GM23248 (cell line): ENCODE data around the gene NT5DC1.

Experiments
- EZH2 ChIP-seq: fragments of 200-600 bp; sonication (generic); IDR thresholded peaks from 2 replicates; pipeline ENCODE4 v1.6.1; 2018; ENCODE audit warnings: antibody characterized with exemption, mild to moderate bottlenecking; ENCODE audit not compliant: insufficient read depth, poor library complexity, severe bottlenecking
- EZH2phosphoT487 ChIP-seq: fragments of 200-600 bp; sonication (generic); IDR thresholded peaks from 2 replicates; pipeline ENCODE4 v1.6.1; 2018; ENCODE audit warnings: antibody characterized with exemption, moderate library complexity, mild to moderate bottlenecking, low read depth; ENCODE audit not compliant: insufficient read depth

DNA sequence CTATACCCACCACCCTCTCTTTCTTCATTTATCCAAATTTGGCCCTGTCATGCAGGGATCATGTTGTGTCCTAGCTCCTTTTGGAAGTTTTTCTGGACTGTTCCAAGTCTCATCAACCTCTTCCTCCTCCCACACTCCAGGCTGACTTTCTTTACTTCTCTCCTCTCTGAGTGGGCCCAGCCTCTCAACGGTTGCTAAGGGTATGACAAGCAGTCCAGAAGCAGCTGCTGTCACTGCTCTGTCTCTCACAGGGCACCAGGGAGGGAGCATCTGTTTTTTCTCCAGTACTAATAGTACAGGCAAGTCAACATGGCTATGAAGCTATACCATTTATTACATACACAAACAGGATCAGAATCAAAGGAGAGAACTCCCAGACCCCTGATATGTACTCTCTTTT lies 8.2 kb downstream of the NT5DC1 start:
- TF ChIP-seq EZH2 (no peak), EZH2phosphoT487 (no peak)
